ENCODE results near the gene DHX40. TPM values are rescaled to one million over a fixed set of nuclear protein-coding genes. Genes with fewer than 3 reads are reported as not detected.
"Not testable (repeated sequence)": the region's sequence is repeated elsewhere in the genome, so short reads cannot be mapped to it uniquely, and the experiment has no call there.

The DHX40 gene
- total RNA-seq, 1 donor from 2014 or later: 20.9 TPM

DNA sequence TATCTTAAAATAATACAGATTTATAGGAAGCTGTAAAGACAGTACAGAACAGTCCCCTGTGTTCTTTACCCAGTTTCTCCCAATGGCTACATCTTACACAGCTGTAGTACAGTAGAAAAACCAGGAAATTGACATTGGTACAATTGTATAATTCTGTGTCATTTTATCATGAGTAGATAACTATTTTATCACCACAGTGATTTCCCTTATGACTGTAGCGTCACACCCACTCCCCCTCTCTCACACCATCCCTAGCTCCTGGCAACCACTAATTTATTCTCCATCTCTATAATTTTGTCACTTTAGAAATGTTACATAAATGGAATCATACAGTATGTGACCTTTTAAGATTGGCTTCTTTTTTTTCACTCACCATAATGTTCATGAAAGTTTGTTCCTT lies 85.2 kb downstream of the DHX40 start:
- DNase-seq (no peak), ATAC-seq (no peak)
- intact Hi-C loops (cut with micrococcal nuclease): no loop called here

GRCh38 chr17:59651346-59651745 lies 85.9 kb downstream of the DHX40 start:
- DNase-seq (no peak), ATAC-seq (no peak)
- intact Hi-C loops (cut with micrococcal nuclease): no loop called here

DNA sequence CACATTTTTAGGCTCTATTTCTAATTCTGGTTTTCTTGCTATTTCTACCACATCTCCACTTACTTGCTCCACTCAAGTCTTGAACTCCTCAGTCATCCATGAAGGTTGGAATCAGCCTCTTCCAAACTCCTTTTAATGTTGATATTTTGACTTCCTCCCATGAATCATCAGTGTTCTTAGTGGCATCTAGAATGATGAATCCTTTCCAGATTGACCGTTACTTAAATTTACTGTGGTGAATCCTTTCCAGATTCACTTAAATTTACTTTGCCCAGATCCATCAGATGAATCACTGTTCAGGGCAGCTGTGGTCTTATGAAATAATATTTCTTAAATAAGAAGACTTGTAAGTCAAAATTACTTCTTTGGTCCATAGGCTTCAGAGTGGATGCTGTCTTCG lies 86.7 kb downstream of the DHX40 start:
- DNase-seq: no peak
- ATAC-seq: no peak
- intact Hi-C loops (cut with micrococcal nuclease): no loop called here

DNA sequence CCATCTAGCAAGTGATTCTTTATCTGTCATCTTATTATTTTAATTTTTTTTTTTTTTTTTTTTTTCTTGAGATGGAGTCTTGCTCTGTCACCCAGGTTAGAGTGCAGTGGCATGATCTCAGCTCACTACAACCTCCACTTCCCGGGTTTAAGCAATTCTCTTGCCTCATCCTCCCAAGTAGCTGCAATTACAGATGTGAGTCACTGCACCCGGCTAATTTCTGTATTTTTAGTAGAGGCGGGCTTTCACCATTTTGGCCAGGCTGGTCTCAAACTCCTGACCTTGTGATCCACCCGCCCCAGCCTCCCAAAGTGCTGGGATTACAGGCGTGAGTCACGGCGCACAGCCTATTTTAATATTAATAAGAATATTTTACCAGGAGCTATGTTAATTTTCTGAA lies 91.2 kb downstream of the DHX40 start:
- intact Hi-C loops (cut with micrococcal nuclease); DNase-seq; ATAC-seq: not testable (repeated sequence)

Other genes starting within 250 kb of the DHX40 start
- gene YPEL2, start 234.0 kb upstream of the DHX40 start, total RNA-seq: 38.9 TPM
- gene CLTC, start 54.3 kb downstream of the DHX40 start, total RNA-seq: 143 TPM
- 10.4 TPM for gene PTRH2, start 141.8 kb downstream of the DHX40 start, total RNA-seq
- 55.9 TPM for gene VMP1, start 142.0 kb downstream of the DHX40 start, total RNA-seq